ENCODE data around the gene CAPN11. TPM values are rescaled to one million over a fixed set of nuclear protein-coding genes. Genes with fewer than 3 reads are reported as not detected.

Gene CAPN11
- total and polyA plus RNA-seq, 10 of the 15 experiments (the other 5 are each of a cell fraction or from before 2014, with no cell fraction given): 0.05 to 0.44 (median 0.31) TPM

DNA sequence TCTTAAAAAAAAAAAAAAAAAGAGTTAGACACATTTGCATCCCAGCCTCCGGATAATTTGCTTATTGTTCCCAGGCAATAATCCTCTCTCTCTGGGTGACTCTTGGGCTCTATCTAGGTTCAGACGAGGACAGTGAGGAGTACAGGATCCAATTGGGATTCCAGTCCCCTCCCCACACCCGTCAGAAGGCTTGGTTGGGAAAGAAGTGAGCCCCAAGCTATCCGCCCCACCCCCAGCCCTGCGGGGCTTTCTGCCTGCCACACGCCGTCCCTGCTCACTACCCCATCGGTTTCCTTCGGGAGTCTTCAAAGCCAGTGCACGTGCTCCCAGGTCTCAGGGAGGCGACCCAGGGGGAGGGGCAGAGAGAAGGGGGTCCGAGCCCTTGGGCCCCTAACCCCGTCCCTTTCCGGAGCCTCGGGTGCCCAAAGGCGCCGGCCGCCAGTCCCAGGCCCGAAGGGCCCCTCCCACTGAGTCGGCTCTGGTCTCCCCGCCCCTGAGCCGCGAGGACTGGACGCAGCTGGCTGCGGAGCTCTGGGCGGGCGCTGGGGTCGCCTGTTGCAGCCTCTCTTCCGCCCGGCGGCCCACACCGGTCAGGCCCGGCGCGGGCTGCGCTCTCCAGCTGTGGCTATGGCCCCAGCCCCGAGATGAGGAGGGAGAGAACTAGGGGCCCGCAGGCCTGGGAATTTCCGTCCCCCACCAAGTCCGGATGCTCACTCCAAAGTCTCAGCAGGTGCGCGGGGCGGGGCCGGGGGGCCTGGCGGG lies 60.6 kb downstream of the CAPN11 start (continued):
- TF ChIP-seq, protein P1, sequence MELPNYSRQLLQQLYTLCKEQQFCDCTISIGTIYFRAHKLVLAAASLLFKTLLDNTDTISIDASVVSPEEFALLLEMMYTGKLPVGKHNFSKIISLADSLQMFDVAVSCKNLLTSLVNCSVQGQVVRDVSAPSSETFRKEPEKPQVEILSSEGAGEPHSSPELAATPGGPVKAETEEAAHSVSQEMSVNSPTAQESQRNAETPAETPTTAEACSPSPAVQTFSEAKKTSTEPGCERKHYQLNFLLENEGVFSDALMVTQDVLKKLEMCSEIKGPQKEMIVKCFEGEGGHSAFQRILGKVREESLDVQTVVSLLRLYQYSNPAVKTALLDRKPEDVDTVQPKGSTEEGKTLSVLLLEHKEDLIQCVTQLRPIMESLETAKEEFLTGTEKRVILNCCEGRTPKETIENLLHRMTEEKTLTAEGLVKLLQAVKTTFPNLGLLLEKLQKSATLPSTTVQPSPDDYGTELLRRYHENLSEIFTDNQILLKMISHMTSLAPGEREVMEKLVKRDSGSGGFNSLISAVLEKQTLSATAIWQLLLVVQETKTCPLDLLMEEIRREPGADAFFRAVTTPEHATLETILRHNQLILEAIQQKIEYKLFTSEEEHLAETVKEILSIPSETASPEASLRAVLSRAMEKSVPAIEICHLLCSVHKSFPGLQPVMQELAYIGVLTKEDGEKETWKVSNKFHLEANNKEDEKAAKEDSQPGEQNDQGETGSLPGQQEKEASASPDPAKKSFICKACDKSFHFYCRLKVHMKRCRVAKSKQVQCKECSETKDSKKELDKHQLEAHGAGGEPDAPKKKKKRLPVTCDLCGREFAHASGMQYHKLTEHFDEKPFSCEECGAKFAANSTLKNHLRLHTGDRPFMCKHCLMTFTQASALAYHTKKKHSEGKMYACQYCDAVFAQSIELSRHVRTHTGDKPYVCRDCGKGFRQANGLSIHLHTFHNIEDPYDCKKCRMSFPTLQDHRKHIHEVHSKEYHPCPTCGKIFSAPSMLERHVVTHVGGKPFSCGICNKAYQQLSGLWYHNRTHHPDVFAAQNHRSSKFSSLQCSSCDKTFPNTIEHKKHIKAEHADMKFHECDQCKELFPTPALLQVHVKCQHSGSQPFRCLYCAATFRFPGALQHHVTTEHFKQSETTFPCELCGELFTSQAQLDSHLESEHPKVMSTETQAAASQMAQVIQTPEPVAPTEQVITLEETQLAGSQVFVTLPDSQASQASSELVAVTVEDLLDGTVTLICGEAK (IDR thresholded peaks at IDR 0.05; ENCODE audit: borderline replicate concordance): no peak
- no peak; the same call in 1 of the 2 replicates for TF ChIP-seq BACH1 (IDR thresholded peaks at IDR 0.05; ENCODE audit: borderline replicate concordance)
- 0 out of 2 replicates have a peak, but pooled peaks have one; percentile 6 for TF ChIP-seq PAX5 (IDR thresholded peaks at IDR 0.05; ENCODE audit: borderline replicate concordance, low read depth, low read length)
- TF ChIP-seq RFX5 (IDR thresholded peaks at IDR 0.05; ENCODE audit: low read depth, low read length): no peak
- TF ChIP-seq ZNF274 (IDR thresholded peaks at IDR 0.05; ENCODE audit: insufficient read depth, insufficient read length): no peak
- TF ChIP-seq ZNF592 (IDR thresholded peaks at IDR 0.05): no peak
- 0 out of 2 replicates have a peak, but pooled peaks have one; percentile 55 for TF ChIP-seq ZBED1 (IDR thresholded peaks at IDR 0.05; ENCODE audit: borderline replicate concordance)
- peak; percentile 32; the same call in 1 of the 2 replicates for TF ChIP-seq MAX (IDR thresholded peaks at IDR 0.05; ENCODE audit: low read depth, low read length)
- TF ChIP-seq CBX3 (IDR thresholded peaks at IDR 0.05; ENCODE audit: borderline replicate concordance, low read depth): no peak
- TF ChIP-seq CHD2 (IDR thresholded peaks at IDR 0.05; ENCODE audit: borderline replicate concordance, low read depth, low read length): peak; percentile 76; the same call in 1 of the 2 replicates
- 0 out of 2 replicates have a peak, but pooled peaks have one; percentile 39 for TF ChIP-seq ZNF24 (IDR thresholded peaks at IDR 0.05)
- TF ChIP-seq ESRRA (IDR thresholded peaks at IDR 0.05; ENCODE audit: low read length): no peak
- TF ChIP-seq, protein P2, sequence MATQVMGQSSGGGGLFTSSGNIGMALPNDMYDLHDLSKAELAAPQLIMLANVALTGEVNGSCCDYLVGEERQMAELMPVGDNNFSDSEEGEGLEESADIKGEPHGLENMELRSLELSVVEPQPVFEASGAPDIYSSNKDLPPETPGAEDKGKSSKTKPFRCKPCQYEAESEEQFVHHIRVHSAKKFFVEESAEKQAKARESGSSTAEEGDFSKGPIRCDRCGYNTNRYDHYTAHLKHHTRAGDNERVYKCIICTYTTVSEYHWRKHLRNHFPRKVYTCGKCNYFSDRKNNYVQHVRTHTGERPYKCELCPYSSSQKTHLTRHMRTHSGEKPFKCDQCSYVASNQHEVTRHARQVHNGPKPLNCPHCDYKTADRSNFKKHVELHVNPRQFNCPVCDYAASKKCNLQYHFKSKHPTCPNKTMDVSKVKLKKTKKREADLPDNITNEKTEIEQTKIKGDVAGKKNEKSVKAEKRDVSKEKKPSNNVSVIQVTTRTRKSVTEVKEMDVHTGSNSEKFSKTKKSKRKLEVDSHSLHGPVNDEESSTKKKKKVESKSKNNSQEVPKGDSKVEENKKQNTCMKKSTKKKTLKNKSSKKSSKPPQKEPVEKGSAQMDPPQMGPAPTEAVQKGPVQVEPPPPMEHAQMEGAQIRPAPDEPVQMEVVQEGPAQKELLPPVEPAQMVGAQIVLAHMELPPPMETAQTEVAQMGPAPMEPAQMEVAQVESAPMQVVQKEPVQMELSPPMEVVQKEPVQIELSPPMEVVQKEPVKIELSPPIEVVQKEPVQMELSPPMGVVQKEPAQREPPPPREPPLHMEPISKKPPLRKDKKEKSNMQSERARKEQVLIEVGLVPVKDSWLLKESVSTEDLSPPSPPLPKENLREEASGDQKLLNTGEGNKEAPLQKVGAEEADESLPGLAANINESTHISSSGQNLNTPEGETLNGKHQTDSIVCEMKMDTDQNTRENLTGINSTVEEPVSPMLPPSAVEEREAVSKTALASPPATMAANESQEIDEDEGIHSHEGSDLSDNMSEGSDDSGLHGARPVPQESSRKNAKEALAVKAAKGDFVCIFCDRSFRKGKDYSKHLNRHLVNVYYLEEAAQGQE (IDR thresholded peaks at IDR 0.05; ENCODE audit: low read depth, low read length): no peak
- TF ChIP-seq, protein P3, sequence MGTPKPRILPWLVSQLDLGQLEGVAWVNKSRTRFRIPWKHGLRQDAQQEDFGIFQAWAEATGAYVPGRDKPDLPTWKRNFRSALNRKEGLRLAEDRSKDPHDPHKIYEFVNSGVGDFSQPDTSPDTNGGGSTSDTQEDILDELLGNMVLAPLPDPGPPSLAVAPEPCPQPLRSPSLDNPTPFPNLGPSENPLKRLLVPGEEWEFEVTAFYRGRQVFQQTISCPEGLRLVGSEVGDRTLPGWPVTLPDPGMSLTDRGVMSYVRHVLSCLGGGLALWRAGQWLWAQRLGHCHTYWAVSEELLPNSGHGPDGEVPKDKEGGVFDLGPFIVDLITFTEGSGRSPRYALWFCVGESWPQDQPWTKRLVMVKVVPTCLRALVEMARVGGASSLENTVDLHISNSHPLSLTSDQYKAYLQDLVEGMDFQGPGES (IDR thresholded peaks at IDR 0.05): no peak
- peak; percentile 85 for TF ChIP-seq IKZF1 (conservative IDR thresholded peaks at IDR 0.05)
- no peak for TF ChIP-seq SREBF1 (IDR thresholded peaks at IDR 0.05; ENCODE audit: low read length)

Measured in GM12878 (cell line).